ENCODE results near the gene NF1. TPM values are rescaled to one million over a fixed set of nuclear protein-coding genes. Genes with fewer than 3 reads are reported as not detected.

NF1 gene
- total RNA-seq, 4 donors from 2014 or later: 41.7 to 69.9 (median 54.4) TPM

GRCh38 chr17:31251105-31251969 lies 156.6 kb downstream of the NF1 start:
- ATAC-seq: no peak
- peaks cover 0 to 6% (median 0%) of the 10 kb centered on the region in 3 donors for H3K4me1 ChIP-seq
- 71 to 87% methylated on average over 1 of the region's 1 CpG for WGBS, 2 donors (ENCODE audit: low coverage in 1 of 2)
- no peaks in the 10 kb centered on the region for H3K9me3 ChIP-seq
- H3K4me3 ChIP-seq: no peak overlapping the region
- no peak for TF ChIP-seq EP300 (IDR thresholded peaks at IDR 0.05)
- TF ChIP-seq POLR2A (IDR thresholded peaks at IDR 0.05): no peak
- H3K36me3 ChIP-seq: peaks cover 0 to 23% of the 10 kb centered on the region in 2 donors
- H3K27me3 ChIP-seq: no peaks in the 10 kb centered on the region
- H3K27ac ChIP-seq: no peak overlapping the region

- H3K4me1 ChIP-seq: peaks cover 0 to 6% (median 0%) of the 10 kb centered on the region in 3 donors
- H3K9me3 ChIP-seq: no peaks in the 10 kb centered on the region
- peaks cover 0 to 16% of the 10 kb centered on the region in 2 donors for H3K36me3 ChIP-seq
- ATAC-seq: no peak
- TF ChIP-seq CTCF (IDR thresholded peaks at IDR 0.05): no peak
- TF ChIP-seq POLR2AphosphoS5 (IDR thresholded peaks at IDR 0.05): no peak
- no peak for TF ChIP-seq POLR2A (IDR thresholded peaks at IDR 0.05)
- TF ChIP-seq EP300 (IDR thresholded peaks at IDR 0.05): no peak
- no peaks in the 10 kb centered on the region for H3K27me3 ChIP-seq
- H3K27ac ChIP-seq: no peak overlapping the region
- no peak overlapping the region for H3K4me3 ChIP-seq
Observed at GRCh38 chr17:31251970-31252328, 157.2 kb downstream of the NF1 start.

- H3K9me3 ChIP-seq: no peaks in the 10 kb centered on the region
- no peak overlapping the region for H3K27ac ChIP-seq
- no peak overlapping the region for H3K4me3 ChIP-seq
- H3K4me1 ChIP-seq: peaks cover 0 to 6% (median 0%) of the 10 kb centered on the region in 3 donors
- ATAC-seq: no peak
- TF ChIP-seq EP300 (IDR thresholded peaks at IDR 0.05) (no peak), POLR2A (IDR thresholded peaks at IDR 0.05) (no peak), POLR2AphosphoS5 (IDR thresholded peaks at IDR 0.05) (no peak), CTCF (IDR thresholded peaks at IDR 0.05) (no peak)
- no peaks in the 10 kb centered on the region for H3K27me3 ChIP-seq
- WGBS, 2 donors (ENCODE audit: low coverage in 1 of 2): 90% methylated on average over 1 of the region's 1 CpG
- peaks cover 0 to 16% of the 10 kb centered on the region in 2 donors for H3K36me3 ChIP-seq
Observed at GRCh38 chr17:31252741-31253140, 158.0 kb downstream of the NF1 start.

- Histone ChIP-seq H3K36me3 (peaks cover 0 to 17% of the 10 kb centered on the region in 2 donors), H3K4me1 (peaks cover 0 to 6% (median 0%) of the 10 kb centered on the region in 3 donors), H3K27ac (no peak overlapping the region), H3K9me3 (no peaks in the 10 kb centered on the region), H3K27me3 (no peaks in the 10 kb centered on the region), H3K4me3 (no peak overlapping the region)
- WGBS, 2 donors (ENCODE audit: low coverage in 1 of 2): 89 to 97% methylated on average over 2 of the region's 2 CpGs
- ATAC-seq: no peak
- no peak for TF ChIP-seq CTCF (IDR thresholded peaks at IDR 0.05)
- TF ChIP-seq POLR2AphosphoS5 (IDR thresholded peaks at IDR 0.05): no peak
- TF ChIP-seq EP300 (IDR thresholded peaks at IDR 0.05): no peak
Observed at GRCh38 chr17:31254654-31255053, 159.9 kb downstream of the NF1 start.

- 84 to 86% methylated on average over 3 of the region's 3 CpGs for WGBS, 2 donors (ENCODE audit: low coverage in 1 of 2)
- peaks cover 0 to 36% of the 10 kb centered on the region in 2 donors for H3K36me3 ChIP-seq
- no peak for TF ChIP-seq CTCF (IDR thresholded peaks at IDR 0.05)
- TF ChIP-seq EP300 (IDR thresholded peaks at IDR 0.05): no peak
- TF ChIP-seq POLR2AphosphoS5 (IDR thresholded peaks at IDR 0.05): no peak
Observed at GRCh38 chr17:31256936-31257335, 162.2 kb downstream of the NF1 start.

More at GRCh38 chr17:31256936-31257335, 162.2 kb downstream of the NF1 start:
- no peak for ATAC-seq
- Histone ChIP-seq H3K27ac (no peak overlapping the region), H3K4me1 (no peaks in the 10 kb centered on the region), H3K4me3 (no peak overlapping the region), H3K9me3 (no peaks in the 10 kb centered on the region), H3K27me3 (no peaks in the 10 kb centered on the region)

Data from gastroesophageal sphincter (tissue), 4 donors.